SH-SY5Y (cell line): ENCODE data around the gene TMCO6.

ENCODE experiments used
- GATA2 ChIP-seq: IDR thresholded peaks from 2 replicates; pipeline ENCODE4 v1.6.1; 2011; ENCODE audit warnings: mild to moderate bottlenecking, low read depth, low read length
- GATA3 ChIP-seq: IDR thresholded peaks from 2 replicates; pipeline ENCODE4 v1.6.1; 2011; ENCODE audit warnings: low read depth, mild to moderate bottlenecking, low read length, moderate library complexity

- TF ChIP-seq GATA2 (no peak), GATA3 (no peak)
Measured at GRCh38 chr5:140598836-140599235, 40.4 kb upstream of the TMCO6 start.
